ENCODE results near the gene RNASE7.

RNASE7 gene

DNA sequence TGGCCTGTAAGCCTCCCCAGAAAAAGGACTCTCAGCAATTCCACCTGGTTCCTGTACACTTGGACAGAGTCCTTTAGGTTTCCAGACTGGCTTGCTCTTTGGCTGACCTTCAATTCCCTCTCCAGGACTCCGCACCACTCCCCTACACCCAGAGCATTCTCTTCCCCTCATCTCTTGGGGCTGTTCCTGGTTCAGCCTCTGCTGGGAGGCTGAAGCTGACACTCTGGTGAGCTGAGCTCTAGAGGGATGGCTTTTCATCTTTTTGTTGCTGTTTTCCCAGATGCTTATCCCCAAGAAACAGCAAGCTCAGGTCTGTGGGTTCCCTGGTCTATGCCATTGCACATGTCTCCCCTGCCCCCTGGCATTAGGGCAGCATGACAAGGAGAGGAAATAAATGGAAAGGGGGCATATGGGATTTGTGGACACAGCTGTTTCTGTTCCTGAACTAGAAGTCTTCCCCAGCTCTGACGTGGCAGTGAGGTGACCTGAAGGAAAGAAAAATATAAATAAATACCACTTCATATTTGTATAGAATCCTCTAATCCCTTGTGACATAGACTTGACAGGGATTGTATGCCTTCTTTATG lies 1.3 kb downstream of the RNASE7 start:
- DNase-seq (ENCODE audit: low read depth): no peak

DNA sequence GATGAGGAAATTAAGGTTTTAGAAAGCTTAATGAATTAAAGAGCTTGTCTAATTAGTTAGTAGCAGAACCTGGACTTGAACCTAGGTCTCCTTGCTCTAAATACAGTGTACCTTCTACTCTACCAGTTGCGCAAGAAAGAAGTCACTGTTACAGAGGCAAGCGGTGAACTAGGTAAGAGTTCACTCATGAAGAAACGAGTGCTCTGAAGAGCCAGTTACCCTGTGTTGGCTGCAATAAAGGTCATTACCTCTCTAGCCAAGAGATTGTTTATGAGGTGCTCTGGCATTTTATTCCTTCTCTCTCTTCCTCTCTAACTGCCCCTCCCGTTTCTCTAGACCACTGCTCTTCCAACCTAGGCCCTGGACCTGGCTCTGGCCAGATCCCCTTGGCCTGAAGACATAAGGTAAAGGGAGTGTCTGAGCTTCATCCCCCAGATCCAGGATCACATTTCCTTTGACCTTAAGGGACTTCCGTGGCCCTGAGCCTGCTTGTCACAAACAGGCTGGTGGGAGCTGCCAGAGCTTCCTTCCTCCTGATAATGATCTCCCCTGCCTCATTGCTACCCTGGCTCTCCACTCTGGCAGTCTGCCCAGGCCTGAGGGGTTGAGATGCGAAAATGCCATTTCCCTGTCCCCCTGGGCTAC lies 1.9 kb downstream of the RNASE7 start:
- DNase-seq (ENCODE audit: low read depth): no peak

DNA sequence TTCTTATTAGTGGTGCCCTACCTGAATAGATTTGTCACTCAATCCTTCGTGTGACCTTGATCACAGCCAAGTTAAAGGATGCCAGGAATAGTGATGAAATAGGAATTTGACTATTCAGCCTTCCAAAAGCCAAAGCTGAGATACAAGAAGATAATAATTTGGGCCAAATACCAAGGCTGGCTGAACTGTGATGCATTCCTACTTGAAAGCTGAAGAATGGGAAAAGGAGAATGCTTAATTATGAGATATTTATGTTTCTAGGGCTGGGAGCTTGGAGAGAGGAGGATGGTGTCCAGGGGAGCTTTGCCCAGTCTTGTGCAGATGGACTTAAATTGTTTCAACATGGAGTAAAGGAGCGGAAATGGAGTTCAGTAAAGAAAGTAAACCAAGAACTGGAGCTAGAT lies 5.2 kb downstream of the RNASE7 start:
- DNase-seq (ENCODE audit: low read depth): no peak

DNA sequence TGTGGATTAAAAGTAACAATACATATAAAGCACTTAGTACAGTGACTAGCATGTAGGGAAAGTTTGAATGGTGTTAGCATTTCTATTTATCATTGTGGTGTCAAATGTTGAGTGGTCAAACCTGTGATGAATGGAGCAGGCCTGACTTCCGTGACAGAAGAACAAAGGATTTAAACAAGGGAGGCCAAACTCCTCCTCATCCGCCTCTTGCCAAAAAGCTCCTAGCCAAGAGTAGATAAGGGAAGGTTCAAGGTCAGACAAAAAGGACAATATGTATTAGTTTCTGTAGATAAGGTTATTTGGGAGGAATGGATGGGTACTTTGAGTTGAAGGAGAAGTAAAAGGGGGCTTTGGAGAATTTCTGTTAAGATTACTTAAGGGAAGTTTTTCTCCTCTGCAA lies 6.5 kb downstream of the RNASE7 start:
- no peak for DNase-seq (ENCODE audit: low read depth)

DNA sequence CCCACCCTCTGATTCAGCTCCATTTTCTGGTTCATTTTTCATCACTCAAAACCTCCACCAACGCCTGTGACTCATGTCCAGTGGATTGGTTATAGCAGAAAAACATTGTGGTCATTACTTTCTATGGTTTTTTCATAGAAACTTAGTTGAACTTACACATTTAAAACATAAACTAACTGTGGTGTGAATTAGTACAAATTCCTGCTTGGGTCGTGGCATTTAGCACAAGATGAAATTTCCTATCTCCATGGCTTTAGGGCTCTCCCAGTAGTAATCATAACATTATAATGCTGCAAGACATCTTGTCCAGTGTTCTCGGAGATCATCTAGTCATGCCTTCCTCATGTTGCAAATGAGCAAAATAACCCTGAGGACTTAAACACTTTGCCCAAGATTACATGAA lies 7.1 kb downstream of the RNASE7 start:
- peak; percentile 57 for DNase-seq (ENCODE audit: low read depth)

DNA sequence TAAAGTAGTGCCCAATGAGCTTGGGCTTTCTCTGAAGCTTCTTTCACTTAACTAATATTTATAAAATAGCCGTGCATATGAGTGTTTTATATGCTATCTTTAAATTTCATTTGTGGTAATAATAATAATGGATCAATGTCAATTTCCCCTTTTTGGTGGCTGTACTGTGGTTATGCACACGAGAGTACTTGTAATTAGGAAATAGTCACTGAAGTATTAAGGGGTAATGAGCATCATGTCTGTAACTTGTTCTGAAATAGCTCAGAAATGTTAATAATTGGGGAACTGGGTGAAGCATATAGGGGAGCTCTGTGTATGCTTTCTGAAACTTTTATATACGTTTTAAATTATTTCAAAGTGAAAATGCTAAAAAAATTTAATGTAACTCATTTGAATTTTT lies 8.4 kb downstream of the RNASE7 start:
- DNase-seq (ENCODE audit: low read depth): no peak

DNA sequence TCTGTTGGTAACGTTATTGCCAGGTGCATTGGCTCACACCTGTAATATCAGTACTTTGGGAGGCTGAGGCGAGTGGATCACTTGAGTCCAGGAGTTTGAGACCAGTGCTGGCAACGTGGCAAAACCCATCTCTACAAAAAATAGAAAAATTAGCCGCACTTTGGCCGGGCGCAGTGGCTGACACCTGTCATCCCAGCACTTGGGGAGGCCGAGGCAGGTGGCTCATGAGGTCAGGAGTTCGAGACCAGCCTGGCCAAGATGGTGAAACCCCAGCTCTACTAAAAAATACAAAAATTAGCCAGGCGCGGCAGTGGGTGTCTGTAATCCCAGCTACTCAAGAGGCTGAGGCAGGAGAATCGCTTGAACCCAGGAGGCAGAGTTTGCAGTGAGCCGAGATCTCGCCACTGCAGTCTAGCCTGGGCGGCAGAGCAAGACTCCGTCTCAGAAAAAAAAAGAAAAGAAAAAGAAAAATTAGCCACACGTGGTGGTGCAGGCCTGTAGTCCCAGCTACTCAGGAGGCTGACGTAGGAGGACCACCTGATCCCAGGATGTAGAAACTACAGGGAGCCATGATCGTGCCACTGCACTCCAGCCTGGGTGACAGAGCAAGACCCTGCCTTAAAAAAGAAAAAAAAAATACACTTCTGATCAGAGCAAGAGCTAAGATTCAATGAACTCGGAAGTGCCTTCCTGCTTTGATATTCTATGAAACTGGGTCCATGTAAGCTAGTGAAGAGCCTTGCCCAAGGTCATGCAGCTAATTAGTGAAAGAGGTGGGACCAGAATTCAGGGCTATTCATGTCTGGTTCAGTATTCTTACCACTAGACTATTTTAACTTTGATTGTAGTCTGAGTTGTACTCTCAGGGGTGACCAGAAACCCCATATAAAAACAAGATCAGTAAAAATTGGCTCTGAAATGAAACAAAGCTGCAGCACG lies 11.3 kb downstream of the RNASE7 start:
- DNase-seq (ENCODE audit: low read depth): no peak

DNA sequence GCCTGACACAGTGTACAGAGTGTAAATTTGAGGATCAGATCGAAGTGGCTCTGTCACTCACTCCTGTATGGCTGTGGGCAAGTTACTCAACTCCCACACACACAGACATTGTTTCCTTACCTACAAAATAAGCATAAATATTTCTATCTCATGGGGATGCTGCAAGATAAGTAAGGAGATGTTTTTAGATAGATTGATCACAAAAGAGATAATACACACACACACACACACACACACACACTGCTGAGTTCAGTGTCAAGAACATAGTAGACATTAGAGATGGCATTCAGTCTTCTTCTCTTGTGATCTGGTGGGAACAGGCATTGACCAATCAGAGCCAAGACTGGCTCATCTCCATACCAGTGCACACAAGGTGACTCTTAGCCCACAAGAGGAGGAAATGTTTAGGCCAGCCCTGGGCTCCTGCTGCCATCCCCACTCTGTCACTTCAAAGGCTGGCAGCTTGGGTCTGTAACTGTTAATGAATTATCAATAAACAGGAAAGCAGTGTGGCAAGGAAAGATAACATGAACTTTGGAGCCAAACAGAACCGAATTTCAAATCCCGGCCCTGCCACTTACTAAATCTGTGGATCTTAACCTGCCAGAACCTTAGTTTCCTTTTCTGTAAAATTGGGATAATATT lies 12.1 kb downstream of the RNASE7 start:
- no peak for DNase-seq (ENCODE audit: low read depth)

DNA sequence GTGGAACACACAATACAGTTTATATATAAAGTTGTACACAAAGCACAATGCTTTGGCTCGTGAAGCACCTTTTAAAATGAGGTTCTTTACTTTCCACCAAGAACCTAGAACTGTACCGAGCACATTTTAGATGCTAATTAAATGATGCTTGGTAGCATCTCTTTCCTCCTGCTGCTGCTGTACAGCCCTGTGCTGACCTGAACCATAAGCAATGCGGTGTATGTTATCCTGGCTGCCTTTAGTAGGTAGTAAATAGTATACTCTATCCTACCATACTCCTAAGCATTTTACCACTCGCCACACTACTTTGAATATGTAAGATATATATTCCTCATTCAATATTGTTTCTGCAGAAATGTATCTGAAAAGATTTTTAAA lies 12.6 kb downstream of the RNASE7 start:
- no peak for DNase-seq (ENCODE audit: low read depth)

DNA sequence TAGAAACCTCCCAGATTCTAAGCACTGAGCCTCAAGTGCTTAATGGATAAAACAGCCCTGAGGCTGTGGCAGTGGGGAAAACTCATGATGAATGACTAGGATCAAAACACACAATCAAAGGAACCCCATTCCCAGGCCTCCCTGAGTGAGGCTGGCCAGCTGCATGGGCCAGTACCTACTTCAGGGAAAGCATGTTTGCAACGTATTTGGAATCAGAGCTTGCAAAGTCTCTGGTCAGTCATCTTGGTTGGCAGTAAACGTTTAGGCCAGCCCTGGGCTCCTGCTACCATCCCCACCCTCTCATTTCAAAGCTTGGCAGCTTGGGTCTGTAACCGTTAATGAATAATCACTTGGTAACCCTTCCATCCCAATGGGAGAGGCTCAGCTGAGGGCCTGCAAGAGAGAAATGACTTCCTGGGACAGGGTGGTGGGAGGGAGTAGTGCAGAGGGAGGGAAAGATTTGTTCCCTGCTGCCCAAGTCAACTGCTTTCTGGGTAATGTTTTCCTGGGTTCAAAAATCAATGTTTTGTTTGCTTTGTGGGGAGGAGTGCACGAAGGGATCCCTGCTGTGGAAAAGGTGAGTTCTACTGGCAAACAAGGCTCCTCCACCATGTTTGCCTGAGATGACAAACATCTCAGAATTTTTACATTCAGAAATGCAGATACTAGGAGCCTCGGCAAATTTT lies 13.4 kb downstream of the RNASE7 start:
- no peak for DNase-seq (ENCODE audit: low read depth)

DNA sequence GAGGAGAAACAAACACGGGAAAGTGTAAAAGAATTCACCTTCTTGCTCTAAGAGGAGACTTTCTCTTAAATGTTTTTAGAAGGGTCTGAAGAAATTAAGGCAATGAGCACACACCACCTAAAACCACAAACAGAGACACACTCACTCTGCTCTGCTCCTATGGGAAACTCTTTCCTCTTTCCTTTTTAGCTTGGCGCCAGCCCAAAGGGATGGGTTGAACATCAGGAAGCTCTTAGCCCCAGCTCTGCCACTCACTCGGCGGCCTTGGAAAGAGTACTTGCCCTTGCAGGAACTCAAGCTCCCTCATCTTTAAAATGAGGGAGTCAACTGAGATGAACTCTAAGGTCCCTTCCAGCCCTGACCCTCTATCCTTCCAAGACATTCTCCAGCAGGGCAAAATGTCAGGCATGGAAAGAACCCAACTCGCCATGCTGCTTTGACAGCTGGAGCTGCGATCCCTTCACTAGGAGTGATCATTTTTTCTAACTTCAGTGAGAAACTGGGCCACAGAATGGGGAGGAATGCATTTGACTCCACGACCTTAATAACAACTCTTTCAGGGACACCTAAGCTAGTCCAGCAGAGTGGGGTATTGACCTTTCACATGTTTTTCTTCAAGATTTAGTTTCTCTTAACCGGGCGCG lies 14.5 kb downstream of the RNASE7 start:
- peak; percentile 23 for DNase-seq (ENCODE audit: low read depth)

DNA sequence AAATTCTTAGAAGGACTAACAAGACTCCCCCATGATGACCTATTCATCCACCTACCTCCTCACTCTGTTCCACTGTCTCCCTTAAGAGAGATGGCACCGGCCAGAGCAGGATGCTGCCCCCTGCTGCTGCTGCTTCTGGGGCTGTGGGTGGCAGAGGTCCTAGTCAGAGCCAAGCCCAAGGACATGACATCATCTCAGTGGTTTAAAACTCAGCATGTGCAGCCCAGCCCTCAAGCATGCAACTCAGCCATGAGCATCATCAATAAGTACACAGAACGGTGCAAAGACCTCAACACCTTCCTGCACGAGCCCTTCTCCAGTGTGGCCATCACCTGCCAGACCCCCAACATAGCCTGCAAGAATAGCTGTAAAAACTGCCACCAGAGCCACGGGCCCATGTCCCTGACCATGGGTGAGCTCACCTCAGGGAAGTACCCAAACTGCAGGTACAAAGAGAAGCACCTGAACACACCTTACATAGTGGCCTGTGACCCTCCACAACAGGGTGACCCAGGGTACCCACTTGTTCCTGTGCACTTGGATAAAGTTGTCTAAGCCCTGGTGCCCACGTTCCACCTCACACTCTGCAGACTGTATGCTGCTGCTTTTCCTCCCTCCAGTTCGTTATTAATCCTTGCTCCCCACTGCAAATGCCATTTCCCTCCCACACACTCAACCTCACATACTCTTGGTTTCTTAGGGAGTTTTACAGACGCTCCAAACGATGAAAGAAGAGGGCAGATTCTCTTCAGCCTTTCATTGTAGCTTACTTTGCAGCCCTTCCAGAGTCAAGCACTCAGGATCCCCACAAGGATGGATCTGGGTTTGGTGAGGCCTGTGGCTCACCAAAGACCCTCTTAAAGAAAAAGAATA lies 15.9 kb downstream of the RNASE7 start, which contains the start of gene RNASE8:
TSS of gene RNASE8 (plus strand) at position 20 of the 873 bp plus-strand sequence. CDS start at position 91, 71 bp downstream.
- peak; percentile 60 for DNase-seq (ENCODE audit: low read depth)

DNA sequence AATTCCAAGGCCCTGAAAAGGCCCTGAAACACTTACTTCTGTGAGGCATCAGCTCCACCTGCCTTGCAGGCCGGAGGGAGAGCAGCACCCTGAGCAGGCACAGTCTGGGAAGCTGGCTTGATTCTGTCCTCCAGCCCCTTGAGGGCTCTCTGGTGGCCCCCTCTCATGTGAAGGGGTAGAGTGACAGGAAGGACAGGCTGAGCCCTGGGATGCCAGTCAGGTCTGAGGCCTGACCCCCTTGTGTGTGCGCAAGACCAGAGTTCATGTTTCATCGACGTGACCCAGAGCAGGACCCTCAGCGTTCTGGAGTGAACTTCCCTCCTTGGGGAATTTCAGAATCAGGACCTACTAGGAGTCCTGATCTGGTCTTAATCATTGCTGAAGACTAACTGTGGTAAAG lies 16.7 kb downstream of the RNASE7 start:
- DNase-seq (ENCODE audit: low read depth): no peak

DNA sequence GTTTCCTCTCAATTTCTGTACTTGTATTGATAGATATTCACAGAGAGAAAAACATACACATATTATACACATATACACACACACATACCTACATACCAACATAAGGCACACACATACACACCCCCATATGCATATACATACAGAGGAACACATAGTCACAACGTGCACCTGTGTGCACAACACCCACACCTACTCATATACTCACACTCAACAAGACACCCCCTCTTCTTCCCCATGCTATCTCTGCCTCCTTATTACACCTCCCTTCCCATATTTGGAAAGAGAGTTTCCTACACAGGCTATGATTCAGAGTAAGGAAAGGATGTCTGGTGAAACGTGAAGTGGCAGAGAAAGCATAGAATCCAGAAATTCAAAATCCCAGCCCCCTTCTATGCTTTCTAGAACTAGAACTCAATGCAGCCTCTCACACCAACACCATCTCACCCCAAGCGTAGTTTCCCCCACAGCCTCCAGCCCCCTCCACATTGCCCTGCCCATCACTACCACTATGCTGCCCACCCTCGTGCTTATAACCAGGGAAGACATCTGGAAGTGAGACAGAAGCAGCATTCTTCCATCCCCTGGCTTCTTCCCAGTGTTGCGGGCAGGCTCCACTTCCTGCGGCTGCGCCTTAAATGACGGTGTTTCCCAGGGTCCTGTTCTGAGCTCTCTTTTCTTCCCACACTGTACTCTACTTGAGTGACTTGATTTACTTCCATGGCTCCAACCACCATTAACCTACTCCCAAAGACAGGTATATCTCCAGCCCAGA lies 17.9 kb downstream of the RNASE7 start:
- peak; percentile 11 for DNase-seq (ENCODE audit: low read depth)

DNA sequence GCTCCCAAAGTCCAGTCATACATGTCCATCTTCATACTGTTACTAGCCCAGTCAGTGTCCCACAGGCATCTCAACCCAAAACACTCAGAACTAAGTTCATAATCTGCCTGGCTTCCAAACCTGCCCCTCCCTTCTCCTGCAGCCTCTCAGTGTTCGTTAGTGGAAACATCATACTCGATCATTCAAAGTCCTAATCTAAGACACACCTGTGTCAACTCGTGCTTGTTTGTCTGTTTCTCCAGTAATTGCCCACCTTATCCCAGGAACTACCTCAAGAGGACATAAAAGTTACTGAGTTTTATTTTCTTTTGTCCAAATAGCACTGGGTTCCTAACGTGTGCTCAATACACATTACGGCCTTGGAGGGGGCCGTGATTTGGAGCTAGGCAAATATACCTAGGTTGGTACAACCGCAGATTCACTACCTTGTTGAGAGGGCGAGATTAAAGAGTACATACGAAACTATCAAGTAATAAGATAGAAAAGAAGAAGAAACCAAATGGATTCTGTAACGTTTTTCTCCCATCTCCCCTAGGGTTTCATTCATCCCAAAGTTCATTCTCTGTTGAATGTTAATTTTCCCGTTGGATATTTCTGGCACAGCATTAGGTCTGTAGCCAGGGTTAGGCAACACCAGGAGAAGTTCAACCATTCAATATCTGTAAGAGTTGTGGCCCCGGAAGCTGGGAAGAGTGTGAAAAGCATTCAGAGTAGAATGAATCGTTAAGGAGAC lies 18.6 kb downstream of the RNASE7 start:
- DNase-seq (ENCODE audit: low read depth): no peak

DNA sequence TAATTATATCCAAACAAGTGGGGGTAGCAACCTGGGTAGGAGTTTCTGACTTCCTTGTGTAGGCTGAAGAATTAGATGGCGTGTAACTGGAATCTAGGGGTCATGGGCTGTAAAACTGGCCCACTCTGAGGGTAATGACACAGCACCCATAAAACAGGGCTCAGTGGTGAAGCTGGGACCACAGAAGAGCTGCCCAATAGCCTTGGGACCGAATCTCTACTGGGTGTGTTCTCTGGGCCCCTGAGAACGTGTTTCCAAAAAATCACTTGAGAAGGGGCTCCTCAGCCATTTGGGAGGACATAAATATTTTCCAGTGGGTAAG lies 19.1 kb downstream of the RNASE7 start:
- no peak for DNase-seq (ENCODE audit: low read depth)

DNA sequence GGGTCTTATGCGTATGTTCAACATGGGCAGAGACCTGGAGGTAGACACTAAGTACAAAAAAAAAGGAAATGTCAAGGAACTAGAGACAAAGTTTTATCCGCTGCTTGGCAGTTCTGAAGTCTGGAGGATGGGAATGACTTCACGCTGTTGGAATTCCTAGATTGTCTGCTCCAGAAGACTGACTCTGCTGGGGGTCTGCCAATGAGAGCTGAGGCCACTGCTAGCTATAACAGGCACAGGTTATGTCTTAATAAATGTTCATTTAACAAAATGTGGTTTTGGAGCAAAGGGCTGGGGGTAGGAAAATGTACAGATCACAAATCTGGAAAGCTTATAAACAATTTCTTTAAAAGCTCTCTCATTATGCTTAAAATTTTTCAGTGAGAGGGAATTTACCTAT lies 21.3 kb downstream of the RNASE7 start:
- DNase-seq (ENCODE audit: low read depth): peak; percentile 75

DNA sequence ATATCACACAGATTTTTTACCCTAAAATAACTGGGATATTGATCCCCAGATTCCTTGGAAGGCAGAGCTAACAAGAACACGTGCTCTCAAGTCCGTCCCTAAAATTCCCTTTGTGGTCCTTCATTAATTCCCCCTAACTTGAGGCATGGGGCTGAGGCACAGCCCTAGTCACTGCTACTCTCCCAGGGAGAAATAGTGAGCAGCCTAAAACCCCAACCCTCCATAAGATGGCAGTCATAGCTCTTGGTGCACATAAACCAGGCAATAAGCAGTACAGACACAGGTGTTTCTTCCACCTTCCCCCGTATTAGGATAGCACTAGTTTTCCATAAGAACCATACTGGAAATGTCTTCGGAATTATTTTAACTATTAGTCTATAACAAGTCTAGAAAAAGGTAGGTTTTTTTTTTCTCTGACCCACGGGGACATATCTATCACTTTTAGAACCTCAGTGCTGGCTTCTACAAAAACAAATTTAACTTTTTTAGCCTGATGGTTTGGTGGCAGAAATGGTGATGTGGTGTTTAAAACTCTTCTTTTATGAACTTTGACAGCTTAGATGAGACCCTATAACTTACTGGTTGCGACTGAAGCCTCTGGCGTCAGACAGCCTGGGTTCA lies 24.8 kb downstream of the RNASE7 start:
- peak; percentile 31 for DNase-seq (ENCODE audit: low read depth)

Measured in ELR (cell line).